RCC 7860 (cell line): ENCODE results near the gene ITIH2.
A peak's percentile ranks its signal among the peaks of the same experiment; 100 is the strongest.
"Not testable (repeated sequence)": the region's sequence is repeated elsewhere in the genome, so short reads cannot be mapped to it uniquely, and the experiment has no call there.

Experiments used
- DNase-seq: peaks from one replicate; pipeline ENCODE4 v3.0.0-alpha.2; 2015; ENCODE audit warnings: low spot score
- FAIRE-seq: peaks from 2 replicates; lab custom pipeline; 2012; peaks lifted over from hg19 to GRCh38; lab: Jason Lieb, UNC

The ITIH2 gene

GRCh38 chr10:7703140-7703539 is at the start of gene ITIH2:
Gene ITIH2, plus strand, starts transcription at chr10:7703316. Its CDS starts 119 bp downstream, at chr10:7703435.
- FAIRE-seq: no peak
- no peak for DNase-seq

- not testable (repeated sequence) for FAIRE-seq, DNase-seq
These were observed 46.0 kb upstream of the ITIH2 start for GRCh38 chr10:7657079-7657478.

- no peak for DNase-seq
- FAIRE-seq: no peak
These were observed 45.6 kb upstream of the ITIH2 start for GRCh38 chr10:7657552-7657951.

- no peak for FAIRE-seq
- no peak for DNase-seq
These were observed 43.6 kb upstream of the ITIH2 start for GRCh38 chr10:7659560-7659959.

GRCh38 chr10:7662522-7662921 is 40.6 kb upstream of the ITIH2 start:
- FAIRE-seq (no peak), DNase-seq (no peak)

GRCh38 chr10:7664707-7665106 is 38.4 kb upstream of the ITIH2 start:
- FAIRE-seq (no peak), DNase-seq (no peak)

GRCh38 chr10:7665767-7666166 is 37.3 kb upstream of the ITIH2 start:
- FAIRE-seq (no peak), DNase-seq (no peak)

- FAIRE-seq: no peak
- no peak for DNase-seq
These were observed 36.7 kb upstream of the ITIH2 start, which contains the start of gene ITIH5 for GRCh38 chr10:7666253-7667023. Gene ITIH5, minus strand, starts transcription at chr10:7666966. Its CDS starts 74 bp downstream, at chr10:7666892.

GRCh38 chr10:7667262-7668141 is 35.6 kb upstream of the ITIH2 start:
- DNase-seq (no peak), FAIRE-seq (no peak)

- no peak for FAIRE-seq
These were observed 33.0 kb upstream of the ITIH2 start for GRCh38 chr10:7670157-7670556.

GRCh38 chr10:7672341-7673134 is 30.6 kb upstream of the ITIH2 start:
- no peak for FAIRE-seq
- no peak for DNase-seq

More at GRCh38 chr10:7670157-7670556, 33.0 kb upstream of the ITIH2 start:
- DNase-seq: no peak

- no peak for DNase-seq
- no peak for FAIRE-seq
These were observed 23.9 kb upstream of the ITIH2 start for GRCh38 chr10:7679256-7679655.

GRCh38 chr10:7680078-7680477 is 23.0 kb upstream of the ITIH2 start:
- not testable (repeated sequence) for FAIRE-seq, DNase-seq

GRCh38 chr10:7686351-7687171 is 16.6 kb upstream of the ITIH2 start:
- DNase-seq: no peak
- no peak for FAIRE-seq

GRCh38 chr10:7687228-7687907 is 15.7 kb upstream of the ITIH2 start:
- peak; percentile 84 for FAIRE-seq
- DNase-seq: peak; percentile 81

GRCh38 chr10:7689591-7689990 is 13.5 kb upstream of the ITIH2 start:
- no peak for DNase-seq
- no peak for FAIRE-seq

GRCh38 chr10:7690885-7691597 is 12.1 kb upstream of the ITIH2 start:
- not testable (repeated sequence) for DNase-seq, FAIRE-seq

GRCh38 chr10:7692368-7692767 is 10.7 kb upstream of the ITIH2 start:
- DNase-seq, FAIRE-seq: not testable (repeated sequence)

- FAIRE-seq, DNase-seq: not testable (repeated sequence)
These were observed 9.9 kb upstream of the ITIH2 start for GRCh38 chr10:7693194-7693593.
